Left colon (tissue), 2 donors: ENCODE measurements around the gene WDR43. TPM values are rescaled to one million over a fixed set of nuclear protein-coding genes. Genes with fewer than 3 reads are reported as not detected.

Source experiments
- ATAC-seq: fragments of 200-7000 bp; cut with Tn5 transposase; one replicate; pipeline ENCODE4 v1.9.1; 2020; ENCODE audit warnings: mild to moderate bottlenecking, moderate library complexity
- DNase-seq, 2 donors: peaks; one replicate each; pipeline ENCODE4 v3.0.0-alpha.2; 2020
- intact Hi-C, 2 donors: fragments of 100-400 bp; cut with DNase I in 1 of 2; cut with micrococcal nuclease in 1 of 2; formaldehyde crosslinking; loops; one replicate each; pipeline versions ENCODE4 v1.11.2 to v1.14.0; 2022; cut with DNase I, micrococcal nuclease
- long read RNA-seq: library from polyadenylated mRNA; unstranded; transcript quantifications from one replicate; pipeline ENCODE4 v2.0.0, GENCODE V29; 2021
- total RNA-seq, 2 donors: library from RNA; stranded (reverse); fragmentation: NEBNext Ultra II Directional; extraction: Animal tissue kit (Norgen Biotek cat#: 25700); gene quantifications; one replicate each; pipeline ENCODE4 v1.2.1, GENCODE V29; 2021
- donor health status: DM: no; HTN: no; CAD: no.
- donor health status: DM: yes; HTN: yes; CAD: no.

Gene WDR43
- 10 to 100 TPM; 30.8 to 38.2 TPM for total RNA-seq
- long read RNA-seq, transcript WDR43-202 (18 exons, 3,533 nt), result major isoform, 17 of 22 reads
- long read RNA-seq, partial matches to known transcripts, result 4 of 22 reads
- long read RNA-seq, other reads (novel, unspliced or antisense), result 1 of 22 reads

- ATAC-seq, result peak; percentile 98
- intact Hi-C loops, result no loop called here
- DNase-seq, result peak; percentile 96 to 99
Observed at GRCh38 chr2:28894470-28895188, at the start of gene WDR43. Gene WDR43, plus strand, starts transcription at chr2:28894667. Its CDS starts 32 bp downstream, at chr2:28894699.

GRCh38 chr2:28855193-28855592, 39.3 kb upstream of the WDR43 start:
- intact Hi-C loops, result no loop called here
- no peak for DNase-seq
- no peak for ATAC-seq

GRCh38 chr2:28855977-28856376, 38.5 kb upstream of the WDR43 start:
- DNase-seq, result no peak
- intact Hi-C loops, result no loop called here
- no peak for ATAC-seq

- intact Hi-C loops, result no loop called here
- DNase-seq, result peak in 1 of 2 donors; percentile 7
- no peak for ATAC-seq
Observed at GRCh38 chr2:28868611-28869010, 25.9 kb upstream of the WDR43 start.

GRCh38 chr2:28869494-28870145, 24.8 kb upstream of the WDR43 start:
- peak in 1 of 2 donors; percentile 28 for DNase-seq
- intact Hi-C loops, result no loop called here
- ATAC-seq, result peak; percentile 39

GRCh38 chr2:28870146-28870891, 24.1 kb upstream of the WDR43 start, which contains the start of gene TRMT61B:
Gene TRMT61B, minus strand, starts transcription at chr2:28870309. Its CDS starts 32 bp downstream, at chr2:28870277.
- ATAC-seq (peak; percentile 99), DNase-seq (peak; percentile 94 to 99)
- intact Hi-C loops, result no loop called here

GRCh38 chr2:28871620-28872019, 22.8 kb upstream of the WDR43 start:
- ATAC-seq, result no peak
- intact Hi-C loops, result no loop called here
- DNase-seq, result no peak

- DNase-seq (no peak), ATAC-seq (no peak)
- intact Hi-C loops, result no loop called here
Observed at GRCh38 chr2:28880193-28880592, 14.3 kb upstream of the WDR43 start.

- DNase-seq (peak in 1 of 2 donors; percentile 18), ATAC-seq (no peak)
- intact Hi-C loops, result no loop called here
Observed at GRCh38 chr2:28893488-28893887, 979 bp upstream of the WDR43 start.

- ATAC-seq, result peak; percentile 16
- peak; percentile 32 to 38 for DNase-seq
- intact Hi-C loops, result no loop called here
Observed at GRCh38 chr2:28895189-28895893, 874 bp downstream of the WDR43 start.

GRCh38 chr2:28896906-28897305, 2.4 kb downstream of the WDR43 start:
- no peak for ATAC-seq
- no peak for DNase-seq
- intact Hi-C loops, result no loop called here

- intact Hi-C loops, result no loop called here
- DNase-seq, result no peak
- no peak for ATAC-seq
Observed at GRCh38 chr2:28898048-28898447, 3.6 kb downstream of the WDR43 start.

- intact Hi-C loops, result no loop called here
- DNase-seq (no peak), ATAC-seq (no peak)
Observed at GRCh38 chr2:28901202-28901601, 6.7 kb downstream of the WDR43 start.

GRCh38 chr2:28901841-28902240, 7.4 kb downstream of the WDR43 start:
- DNase-seq (no peak), ATAC-seq (no peak)
- intact Hi-C loops, result no loop called here

- no peak for DNase-seq
- no peak for ATAC-seq
- intact Hi-C loops, result no loop called here
Observed at GRCh38 chr2:28902584-28902983, 8.1 kb downstream of the WDR43 start.

- ATAC-seq, result no peak
- DNase-seq, result no peak
- intact Hi-C loops, result no loop called here
Observed at GRCh38 chr2:28904295-28904694, 9.8 kb downstream of the WDR43 start.

GRCh38 chr2:28904802-28905457, 10.5 kb downstream of the WDR43 start:
- DNase-seq (no peak), ATAC-seq (no peak)
- intact Hi-C loops, result no loop called here

- intact Hi-C loops, result no loop called here
- ATAC-seq (no peak), DNase-seq (no peak)
Observed at GRCh38 chr2:28905533-28905932, 11.1 kb downstream of the WDR43 start.
